ENCODE results near the gene C9orf153. TPM values are rescaled to one million over a fixed set of nuclear protein-coding genes. Genes with fewer than 3 reads are reported as not detected.

C9orf153 gene
- total and polyA plus RNA-seq, 2 experiments from 2014 or later, result 0.29 TPM; not detected in 1

DNA sequence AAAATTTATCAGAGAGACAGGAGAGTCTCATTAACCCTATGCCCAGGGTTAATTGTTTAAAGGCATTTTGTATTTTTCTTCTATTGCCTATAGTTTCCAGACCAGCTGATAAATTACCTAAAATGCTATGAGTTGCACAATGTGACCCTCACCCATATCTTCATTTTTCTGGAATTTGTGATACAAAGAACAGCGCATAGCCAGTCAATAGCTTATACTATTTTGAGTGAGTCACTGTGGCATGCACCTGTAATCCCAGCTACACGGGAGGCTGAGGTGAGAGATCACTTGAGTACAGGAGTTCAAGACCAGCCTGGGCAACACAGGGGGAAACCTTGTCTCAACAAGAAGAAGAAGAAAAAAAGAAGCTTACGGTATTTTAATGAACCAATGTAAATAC, 2.8 kb downstream of the C9orf153 start (continued):
- TF ChIP-seq, protein P1, sequence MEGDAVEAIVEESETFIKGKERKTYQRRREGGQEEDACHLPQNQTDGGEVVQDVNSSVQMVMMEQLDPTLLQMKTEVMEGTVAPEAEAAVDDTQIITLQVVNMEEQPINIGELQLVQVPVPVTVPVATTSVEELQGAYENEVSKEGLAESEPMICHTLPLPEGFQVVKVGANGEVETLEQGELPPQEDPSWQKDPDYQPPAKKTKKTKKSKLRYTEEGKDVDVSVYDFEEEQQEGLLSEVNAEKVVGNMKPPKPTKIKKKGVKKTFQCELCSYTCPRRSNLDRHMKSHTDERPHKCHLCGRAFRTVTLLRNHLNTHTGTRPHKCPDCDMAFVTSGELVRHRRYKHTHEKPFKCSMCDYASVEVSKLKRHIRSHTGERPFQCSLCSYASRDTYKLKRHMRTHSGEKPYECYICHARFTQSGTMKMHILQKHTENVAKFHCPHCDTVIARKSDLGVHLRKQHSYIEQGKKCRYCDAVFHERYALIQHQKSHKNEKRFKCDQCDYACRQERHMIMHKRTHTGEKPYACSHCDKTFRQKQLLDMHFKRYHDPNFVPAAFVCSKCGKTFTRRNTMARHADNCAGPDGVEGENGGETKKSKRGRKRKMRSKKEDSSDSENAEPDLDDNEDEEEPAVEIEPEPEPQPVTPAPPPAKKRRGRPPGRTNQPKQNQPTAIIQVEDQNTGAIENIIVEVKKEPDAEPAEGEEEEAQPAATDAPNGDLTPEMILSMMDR (conservative IDR thresholded peaks at IDR 0.05; ENCODE audit: low read depth in 2 of 2), result no peak

- Mint-ChIP-seq H3K27me3 (ENCODE audit: insufficient read depth, low read depth, poor library complexity) (no peaks in the 10 kb centered on the region), H3K36me3 (ENCODE audit: low read depth) (peaks cover 13% of the 10 kb centered on the region; the same call in 2 of the 3 replicates), H3K4me3 (no peak overlapping the region), H3K4me1 (no peaks in the 10 kb centered on the region), H3K9me3 (peaks cover 28% of the 10 kb centered on the region), H3K27ac (no peak overlapping the region)
- H3K27ac ChIP-seq (ENCODE audit: low read depth), result no peak overlapping the region
- peaks cover 9% of the 10 kb centered on the region; the same call in 1 of the 2 replicates for H3K36me3 ChIP-seq (ENCODE audit: insufficient read depth)
- ATAC-seq, result no peak
- H3F3A ChIP-seq (replicated peaks; ENCODE audit: low read depth), result 0 out of 2 replicates have a peak, but pooled peaks cover 2% of the 10 kb centered on the region
- H3K4me2 ChIP-seq, result no peak overlapping the region
- no peaks in the 10 kb centered on the region for H3K9me2 ChIP-seq (ENCODE audit: insufficient read depth)
- H4K20me1 ChIP-seq (replicated peaks; ENCODE audit: insufficient read depth), result no peaks in the 10 kb centered on the region
- H3K4me3 ChIP-seq, result no peak overlapping the region
- H2AFZ ChIP-seq, result no peak overlapping the region
- no peaks in the 10 kb centered on the region for H3K4me1 ChIP-seq (ENCODE audit: insufficient read depth)
- H3K27me3 ChIP-seq (ENCODE audit: insufficient read depth), result no peaks in the 10 kb centered on the region
- DNase-seq (ENCODE audit: low spot score), result no peak
- H3K79me2 ChIP-seq (replicated peaks; ENCODE audit: insufficient read depth), result no peaks in the 10 kb centered on the region
- TF ChIP-seq, protein P1 (conservative IDR thresholded peaks at IDR 0.05; ENCODE audit: low read depth in 2 of 2), result no peak
- TF ChIP-seq, protein P2, sequence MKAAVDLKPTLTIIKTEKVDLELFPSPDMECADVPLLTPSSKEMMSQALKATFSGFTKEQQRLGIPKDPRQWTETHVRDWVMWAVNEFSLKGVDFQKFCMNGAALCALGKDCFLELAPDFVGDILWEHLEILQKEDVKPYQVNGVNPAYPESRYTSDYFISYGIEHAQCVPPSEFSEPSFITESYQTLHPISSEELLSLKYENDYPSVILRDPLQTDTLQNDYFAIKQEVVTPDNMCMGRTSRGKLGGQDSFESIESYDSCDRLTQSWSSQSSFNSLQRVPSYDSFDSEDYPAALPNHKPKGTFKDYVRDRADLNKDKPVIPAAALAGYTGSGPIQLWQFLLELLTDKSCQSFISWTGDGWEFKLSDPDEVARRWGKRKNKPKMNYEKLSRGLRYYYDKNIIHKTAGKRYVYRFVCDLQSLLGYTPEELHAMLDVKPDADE (IDR thresholded peaks at IDR 0.05), result no peak
- TF ChIP-seq POLR2AphosphoS5 (IDR thresholded peaks at IDR 0.05; ENCODE audit: low read depth) (no peak), EZH2 (IDR thresholded peaks at IDR 0.05; ENCODE audit: low read depth, unreplicated experiment) (no peak), NANOG (IDR thresholded peaks at IDR 0.05; ENCODE audit: borderline replicate concordance) (no peak), CREB1 (CRISPR knock-in tag; IDR thresholded peaks at IDR 0.05; ENCODE audit: low read depth) (no peak), EZH2phosphoT487 (IDR thresholded peaks at IDR 0.05; ENCODE audit: unreplicated experiment) (no peak), ZNF331 (CRISPR knock-in tag; IDR thresholded peaks at IDR 0.05; ENCODE audit: low read depth) (no peak), JUNB (IDR thresholded peaks at IDR 0.05; ENCODE audit: unreplicated experiment) (no peak), STAT1 (IDR thresholded peaks at IDR 0.05; ENCODE audit: unreplicated experiment) (no peak), ZNF114 (CRISPR knock-in tag; IDR thresholded peaks at IDR 0.05) (no peak)
- TF ChIP-seq, protein P3, sequence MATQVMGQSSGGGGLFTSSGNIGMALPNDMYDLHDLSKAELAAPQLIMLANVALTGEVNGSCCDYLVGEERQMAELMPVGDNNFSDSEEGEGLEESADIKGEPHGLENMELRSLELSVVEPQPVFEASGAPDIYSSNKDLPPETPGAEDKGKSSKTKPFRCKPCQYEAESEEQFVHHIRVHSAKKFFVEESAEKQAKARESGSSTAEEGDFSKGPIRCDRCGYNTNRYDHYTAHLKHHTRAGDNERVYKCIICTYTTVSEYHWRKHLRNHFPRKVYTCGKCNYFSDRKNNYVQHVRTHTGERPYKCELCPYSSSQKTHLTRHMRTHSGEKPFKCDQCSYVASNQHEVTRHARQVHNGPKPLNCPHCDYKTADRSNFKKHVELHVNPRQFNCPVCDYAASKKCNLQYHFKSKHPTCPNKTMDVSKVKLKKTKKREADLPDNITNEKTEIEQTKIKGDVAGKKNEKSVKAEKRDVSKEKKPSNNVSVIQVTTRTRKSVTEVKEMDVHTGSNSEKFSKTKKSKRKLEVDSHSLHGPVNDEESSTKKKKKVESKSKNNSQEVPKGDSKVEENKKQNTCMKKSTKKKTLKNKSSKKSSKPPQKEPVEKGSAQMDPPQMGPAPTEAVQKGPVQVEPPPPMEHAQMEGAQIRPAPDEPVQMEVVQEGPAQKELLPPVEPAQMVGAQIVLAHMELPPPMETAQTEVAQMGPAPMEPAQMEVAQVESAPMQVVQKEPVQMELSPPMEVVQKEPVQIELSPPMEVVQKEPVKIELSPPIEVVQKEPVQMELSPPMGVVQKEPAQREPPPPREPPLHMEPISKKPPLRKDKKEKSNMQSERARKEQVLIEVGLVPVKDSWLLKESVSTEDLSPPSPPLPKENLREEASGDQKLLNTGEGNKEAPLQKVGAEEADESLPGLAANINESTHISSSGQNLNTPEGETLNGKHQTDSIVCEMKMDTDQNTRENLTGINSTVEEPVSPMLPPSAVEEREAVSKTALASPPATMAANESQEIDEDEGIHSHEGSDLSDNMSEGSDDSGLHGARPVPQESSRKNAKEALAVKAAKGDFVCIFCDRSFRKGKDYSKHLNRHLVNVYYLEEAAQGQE (IDR thresholded peaks at IDR 0.05; ENCODE audit: unreplicated experiment), result no peak
Measured at GRCh38 chr9:86253577-86253976, 5.9 kb downstream of the C9orf153 start.

Data from GM23338 (cell line).